ENCODE results near the gene RNF207.

Gene RNF207

DNA sequence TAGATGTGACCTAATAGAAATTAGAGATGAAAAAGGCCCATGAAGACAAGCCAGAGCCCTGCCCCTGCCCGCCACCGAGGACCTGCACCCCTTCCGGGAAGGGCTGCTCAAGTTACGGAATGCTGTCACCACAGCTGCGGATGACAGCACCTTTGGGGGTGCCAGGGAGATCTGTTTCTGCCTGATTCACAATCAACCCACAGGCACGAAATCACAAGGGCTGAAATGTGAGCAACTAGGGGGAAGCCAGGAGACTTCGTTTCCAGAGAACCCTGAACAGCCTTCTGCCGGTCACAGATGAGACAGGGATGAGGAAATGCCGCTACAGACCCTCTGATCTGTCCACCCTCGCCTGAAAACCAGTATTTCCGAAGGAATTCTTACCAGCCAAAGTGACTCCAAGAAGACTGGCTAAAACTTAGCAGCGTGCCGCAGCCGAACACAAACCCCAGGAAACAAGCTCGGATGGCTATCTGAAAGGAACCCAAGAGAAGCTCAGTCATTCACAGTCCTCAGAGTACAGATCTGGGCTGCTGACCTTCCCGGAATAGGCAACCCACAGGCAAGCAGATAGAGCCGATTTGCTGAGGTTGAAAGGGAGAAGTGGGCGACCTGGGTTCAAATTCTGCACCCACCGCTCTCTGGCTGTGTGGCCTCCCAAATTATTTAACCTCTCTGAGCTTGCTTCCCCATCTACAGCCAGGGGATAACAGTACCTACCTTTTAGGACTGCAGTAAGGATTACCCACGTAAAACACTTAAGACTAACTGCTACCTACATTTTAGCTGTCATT, 28.8 kb downstream of the RNF207 start:
- DNase-seq (ENCODE audit: low read depth): no peak

DNA sequence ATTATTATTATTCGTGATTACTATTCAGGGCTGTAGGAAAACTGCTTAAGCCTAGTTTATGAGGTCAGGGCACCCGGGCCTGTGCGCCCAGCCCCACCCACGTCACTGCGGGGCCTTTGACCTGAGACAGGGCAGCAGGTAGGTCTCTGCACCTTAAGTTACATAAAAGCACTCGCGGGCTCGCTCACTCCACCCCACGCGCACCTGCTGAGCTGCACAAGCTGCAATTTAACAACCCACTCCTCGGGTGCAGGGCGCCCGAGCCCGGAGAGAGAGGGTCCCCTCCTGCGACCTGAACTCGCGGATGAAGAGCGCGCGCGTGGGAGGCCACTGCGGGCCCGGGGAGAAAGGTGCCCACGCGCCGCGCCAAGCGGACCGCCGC, 29.4 kb downstream of the RNF207 start:
- DNase-seq (ENCODE audit: low read depth): no peak

DNA sequence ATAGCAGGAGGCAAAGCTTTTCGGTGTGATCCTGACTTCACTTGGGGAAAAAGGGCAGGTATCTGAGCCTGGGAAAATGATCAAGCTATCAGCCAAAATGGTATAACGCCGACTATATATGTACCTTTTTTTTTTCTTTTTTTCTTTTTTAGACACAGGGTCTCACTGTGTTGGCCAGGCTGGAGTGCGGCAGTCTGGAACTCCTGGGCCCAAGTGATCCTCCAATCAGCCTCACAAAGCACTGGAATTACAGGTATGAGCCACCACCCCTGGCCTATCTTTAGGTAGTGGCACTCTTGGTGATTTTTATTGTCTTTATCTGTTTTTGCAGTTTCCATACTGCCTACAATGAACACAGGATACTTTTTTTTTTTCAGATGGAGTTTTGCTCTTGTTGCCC, 31.2 kb downstream of the RNF207 start:
- no peak for DNase-seq (ENCODE audit: low read depth)

DNA sequence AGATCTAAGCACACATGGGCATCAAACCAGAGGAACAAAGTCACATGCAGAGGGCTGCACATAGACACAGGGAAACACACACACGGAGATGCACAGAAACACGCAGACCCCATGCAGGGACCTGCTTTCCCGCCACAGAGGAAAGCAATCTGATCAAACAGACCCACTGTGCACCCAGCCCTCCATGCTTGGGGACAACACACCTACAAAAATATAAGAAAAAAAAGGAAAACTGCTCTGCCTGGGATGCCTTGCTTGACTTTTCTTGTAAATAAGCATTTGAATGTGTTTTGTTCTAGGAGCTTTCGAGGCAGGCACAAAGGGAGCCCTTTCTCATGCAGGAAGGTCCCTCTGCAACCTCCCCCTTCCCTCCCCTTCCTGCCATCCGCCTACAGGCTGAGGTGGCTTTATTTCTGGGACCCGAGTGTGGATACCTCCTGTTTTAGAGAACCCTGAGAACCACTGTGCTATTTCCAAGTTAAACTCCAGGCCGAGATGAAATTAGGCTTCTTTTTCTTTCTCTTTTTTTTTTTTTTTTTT, 33.4 kb downstream of the RNF207 start:
- DNase-seq (ENCODE audit: low read depth): no peak

DNA sequence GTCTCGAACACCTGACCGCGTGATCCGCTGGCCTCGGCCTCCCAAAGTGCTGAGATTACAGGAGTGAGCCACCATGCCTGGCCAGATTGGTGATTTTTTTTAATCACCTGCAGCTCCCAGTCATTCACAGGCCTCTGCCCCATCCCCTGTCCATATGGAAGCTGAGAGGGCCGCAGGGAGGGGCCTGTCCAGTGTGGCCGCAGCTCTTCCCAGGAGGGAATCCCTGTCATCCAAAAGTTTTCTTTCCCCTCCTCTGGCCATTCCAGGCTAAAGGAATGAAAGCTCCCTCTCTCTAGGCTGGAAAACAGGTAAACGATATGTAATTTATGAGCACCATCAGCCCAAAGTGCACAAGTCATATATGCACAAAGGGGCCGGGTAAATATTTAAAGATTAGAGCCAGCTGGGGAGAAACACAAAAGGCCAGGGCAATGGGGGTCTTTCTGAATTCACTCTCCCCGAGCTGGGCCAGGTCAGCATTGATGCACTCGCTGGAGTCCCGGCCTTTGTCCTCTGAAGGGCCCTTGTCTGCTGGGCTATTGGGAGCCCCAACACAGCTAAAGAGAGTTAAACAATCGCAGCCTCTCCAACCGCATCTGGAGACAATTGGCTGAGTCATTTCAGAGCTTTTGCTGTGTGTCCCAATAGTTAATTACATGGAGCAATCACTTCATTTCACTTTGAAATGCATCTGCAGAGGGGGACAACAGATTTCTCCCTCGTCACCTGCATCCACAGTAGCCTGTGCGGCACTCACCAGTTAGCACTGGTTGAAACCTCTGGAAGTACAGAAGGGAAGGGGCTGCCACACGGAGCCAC, 34.2 kb downstream of the RNF207 start:
- no peak for DNase-seq (ENCODE audit: low read depth)

DNA sequence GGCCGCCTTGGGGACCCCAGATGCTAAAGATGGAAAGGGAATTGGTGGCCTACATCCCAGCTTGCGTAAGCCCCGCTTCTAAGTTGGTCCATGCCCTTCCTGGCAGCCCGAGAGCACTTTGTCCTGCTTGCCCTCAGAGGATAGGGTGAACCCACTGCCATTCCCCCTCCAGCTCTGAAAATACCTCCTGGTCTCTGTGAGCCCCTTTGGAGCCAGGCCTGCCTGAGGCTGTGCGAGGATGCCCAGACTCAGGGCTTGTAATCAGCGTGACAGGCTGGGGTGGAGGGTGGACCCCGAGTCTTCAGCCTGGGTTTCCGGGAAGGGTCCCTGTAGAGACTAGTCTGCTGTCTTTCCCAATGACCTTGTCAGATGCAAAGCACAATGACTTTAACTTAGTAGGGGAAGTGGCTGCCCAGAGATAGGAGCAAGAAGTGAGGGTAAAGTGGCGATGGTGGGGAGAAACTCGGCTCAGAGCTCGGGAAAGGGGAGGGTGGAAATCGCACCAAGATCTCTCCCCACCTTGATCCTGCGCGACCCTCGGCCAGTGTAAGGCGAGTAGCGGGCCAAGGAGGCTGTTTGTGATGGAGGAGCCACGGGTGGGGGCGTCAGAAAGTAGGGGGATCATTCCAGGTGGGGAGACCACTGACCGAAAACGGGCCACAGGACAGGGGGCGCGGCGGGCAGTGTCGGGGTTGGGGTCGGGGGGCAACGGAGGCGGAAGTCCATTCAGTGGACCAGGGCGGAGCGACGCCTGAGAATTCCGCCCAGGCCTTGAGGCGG, 35.4 kb downstream of the RNF207 start:
- no peak for DNase-seq (ENCODE audit: low read depth)

DNA sequence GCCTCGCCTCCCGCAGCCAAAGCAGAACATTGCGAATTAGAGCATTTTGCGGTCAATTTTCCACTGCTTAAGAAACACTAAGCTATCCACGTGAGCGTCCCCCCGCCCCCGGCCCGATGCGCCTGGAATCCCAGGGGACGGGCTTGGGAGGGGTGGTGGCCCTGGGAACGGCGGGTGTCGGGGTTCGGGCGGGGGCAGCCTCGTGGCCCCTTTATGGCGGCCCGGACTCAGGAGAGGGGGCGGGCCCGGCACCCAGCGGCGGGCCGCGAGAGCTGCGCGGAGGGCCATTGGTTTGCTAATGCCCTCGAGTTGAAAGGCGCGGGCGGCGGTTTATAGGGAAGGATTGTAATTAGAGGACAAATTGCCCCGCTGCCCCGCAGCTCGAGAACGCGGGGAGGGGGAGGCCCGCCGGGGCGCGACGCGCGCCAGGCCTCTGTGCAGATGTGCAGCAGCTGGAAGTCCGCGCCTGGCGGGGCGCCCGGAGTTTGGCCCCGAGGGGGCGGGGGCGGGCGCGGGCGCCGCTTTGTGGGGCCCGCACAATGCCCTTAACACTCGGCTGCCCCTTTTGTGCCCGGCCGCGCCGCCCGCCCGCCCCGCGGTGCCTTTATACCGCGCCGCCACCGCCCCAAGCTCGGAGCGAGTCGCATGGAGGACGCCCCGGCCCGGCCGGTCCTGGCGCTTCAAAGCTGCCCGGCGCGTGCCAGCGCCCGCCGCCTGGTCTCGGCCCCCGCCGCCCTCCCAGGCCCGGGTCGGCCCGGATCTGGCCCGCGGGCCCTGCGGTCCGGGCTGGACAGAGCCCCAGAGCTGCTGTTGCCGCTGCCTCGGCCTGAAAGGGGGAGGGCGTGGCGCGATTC, 36.2 kb downstream of the RNF207 start:
- no peak for DNase-seq (ENCODE audit: low read depth)

DNA sequence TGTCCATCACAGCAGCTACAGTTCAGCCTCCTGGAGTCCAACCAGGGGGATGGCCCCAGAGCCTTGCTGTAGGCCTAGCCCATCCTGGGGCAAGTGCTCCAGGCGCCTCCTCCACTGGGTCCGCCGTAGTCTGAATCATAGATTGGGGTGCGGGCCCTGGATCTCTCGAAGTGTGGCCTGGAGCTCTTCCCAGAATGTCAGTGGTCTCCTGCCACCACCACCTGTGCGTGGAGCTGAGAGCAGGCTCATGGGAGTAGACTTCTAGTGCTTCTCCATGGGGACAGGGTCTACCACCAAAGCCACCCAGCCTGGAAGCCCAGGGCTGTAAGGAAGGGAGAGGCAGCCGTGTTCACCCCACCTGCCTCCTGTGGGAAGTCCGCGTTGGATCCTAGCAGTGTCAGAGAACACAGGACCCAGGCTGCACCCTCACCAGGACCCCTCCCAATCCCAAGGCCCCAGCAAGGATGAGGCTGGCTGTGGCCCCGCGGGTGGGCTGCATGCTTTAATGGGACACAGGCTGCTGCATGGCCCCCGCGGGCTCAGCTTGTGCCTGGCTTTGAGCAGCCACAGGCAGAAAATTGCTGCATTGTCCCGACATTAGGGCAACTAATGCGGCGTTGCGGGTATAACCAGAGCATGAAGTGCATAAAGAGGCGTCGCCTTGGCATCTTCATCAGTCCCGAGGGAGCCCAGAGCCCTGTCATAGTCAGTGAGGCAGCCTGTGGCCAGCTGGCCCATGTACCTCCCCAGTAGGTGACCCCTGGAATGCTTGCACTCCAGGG, 37.3 kb downstream of the RNF207 start:
- DNase-seq (ENCODE audit: low read depth): no peak

DNA sequence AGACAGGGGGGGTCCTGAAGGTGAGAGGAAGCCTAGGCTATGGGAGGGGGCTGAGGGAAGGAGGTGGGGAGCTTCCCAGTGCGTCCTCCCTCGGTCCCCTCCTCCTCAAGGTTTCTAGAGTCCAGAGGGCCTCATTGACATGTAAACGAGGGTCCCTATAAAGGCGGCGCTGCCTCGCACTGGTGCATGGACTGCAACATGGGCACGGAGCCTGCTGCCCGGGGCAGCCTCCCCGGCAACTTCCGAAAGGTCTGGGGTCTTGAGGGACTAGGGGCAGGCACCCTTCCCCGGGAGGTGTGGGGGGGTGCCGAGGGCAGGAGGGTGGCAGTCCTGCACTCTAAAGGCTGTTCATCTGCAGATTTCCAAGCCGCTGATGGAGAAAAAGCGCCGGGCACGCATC, 38.1 kb downstream of the RNF207 start, which contains the start of gene HES3:
HES3 (plus strand) TSS at position 187 of the 400 bp plus-strand sequence; CDS start at position 374, 187 bp downstream.
- no peak for DNase-seq (ENCODE audit: low read depth)

DNA sequence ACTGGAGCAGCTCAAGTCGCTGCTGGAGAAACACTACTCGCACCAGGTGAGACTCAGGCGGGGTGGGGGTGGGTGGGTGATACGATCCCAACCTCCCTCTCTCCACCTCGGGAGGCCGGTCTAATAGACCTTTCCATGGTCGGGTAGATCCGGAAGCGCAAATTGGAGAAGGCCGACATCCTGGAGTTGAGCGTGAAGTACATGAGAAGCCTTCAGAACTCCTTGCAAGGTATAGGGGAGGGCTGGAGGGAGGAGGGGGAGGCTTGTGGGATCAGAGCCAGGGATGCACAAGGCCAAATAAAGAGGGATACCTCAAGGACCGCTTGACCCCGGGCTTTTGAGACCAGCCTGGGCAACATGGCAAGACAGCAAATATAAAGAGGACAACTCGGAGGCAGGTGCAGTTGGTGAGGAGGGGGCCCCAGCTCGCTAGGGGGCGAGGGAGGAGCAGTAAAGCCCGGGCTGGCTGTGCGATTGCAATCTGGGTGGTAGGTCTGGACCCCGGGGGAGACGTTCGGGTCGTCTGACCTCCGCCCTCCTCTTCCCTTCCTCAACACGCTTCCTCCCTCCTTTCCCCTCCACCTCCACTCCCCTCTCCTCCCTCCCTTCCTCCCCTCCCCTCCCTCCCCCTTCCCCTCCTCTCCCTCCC, 38.6 kb downstream of the RNF207 start:
- no peak for DNase-seq (ENCODE audit: low read depth)

DNA sequence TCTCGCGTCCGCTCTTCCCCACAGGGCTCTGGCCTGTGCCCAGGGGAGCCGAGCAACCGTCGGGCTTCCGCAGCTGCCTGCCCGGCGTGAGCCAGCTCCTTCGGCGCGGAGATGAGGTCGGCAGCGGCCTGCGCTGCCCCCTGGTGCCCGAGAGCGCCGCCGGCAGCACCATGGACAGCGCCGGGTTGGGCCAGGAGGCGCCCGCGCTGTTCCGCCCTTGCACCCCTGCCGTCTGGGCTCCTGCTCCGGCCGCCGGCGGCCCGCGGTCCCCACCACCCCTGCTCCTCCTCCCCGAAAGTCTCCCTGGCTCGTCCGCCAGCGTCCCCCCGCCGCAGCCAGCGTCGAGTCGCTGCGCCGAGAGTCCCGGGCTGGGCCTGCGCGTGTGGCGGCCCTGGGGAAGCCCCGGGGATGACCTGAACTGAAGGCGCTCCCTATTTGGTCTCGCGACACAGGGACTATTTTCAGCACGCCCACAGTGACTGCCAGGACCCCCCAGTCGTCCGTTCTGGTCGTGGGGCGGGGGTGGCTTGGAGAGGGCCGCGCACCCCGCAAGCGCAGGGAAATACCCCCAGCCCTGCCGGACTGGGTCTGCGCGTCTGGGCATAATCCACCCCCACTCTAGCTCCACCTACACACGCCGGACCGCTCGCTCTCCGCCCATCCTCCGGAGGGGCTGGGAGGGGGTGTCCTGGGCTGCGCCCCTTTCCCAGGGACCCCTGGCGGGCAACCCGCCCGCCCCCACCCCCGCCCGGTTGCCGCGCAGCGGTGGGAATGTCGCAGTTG, 39.4 kb downstream of the RNF207 start:
- peak; percentile 57 for DNase-seq (ENCODE audit: low read depth)

DNA sequence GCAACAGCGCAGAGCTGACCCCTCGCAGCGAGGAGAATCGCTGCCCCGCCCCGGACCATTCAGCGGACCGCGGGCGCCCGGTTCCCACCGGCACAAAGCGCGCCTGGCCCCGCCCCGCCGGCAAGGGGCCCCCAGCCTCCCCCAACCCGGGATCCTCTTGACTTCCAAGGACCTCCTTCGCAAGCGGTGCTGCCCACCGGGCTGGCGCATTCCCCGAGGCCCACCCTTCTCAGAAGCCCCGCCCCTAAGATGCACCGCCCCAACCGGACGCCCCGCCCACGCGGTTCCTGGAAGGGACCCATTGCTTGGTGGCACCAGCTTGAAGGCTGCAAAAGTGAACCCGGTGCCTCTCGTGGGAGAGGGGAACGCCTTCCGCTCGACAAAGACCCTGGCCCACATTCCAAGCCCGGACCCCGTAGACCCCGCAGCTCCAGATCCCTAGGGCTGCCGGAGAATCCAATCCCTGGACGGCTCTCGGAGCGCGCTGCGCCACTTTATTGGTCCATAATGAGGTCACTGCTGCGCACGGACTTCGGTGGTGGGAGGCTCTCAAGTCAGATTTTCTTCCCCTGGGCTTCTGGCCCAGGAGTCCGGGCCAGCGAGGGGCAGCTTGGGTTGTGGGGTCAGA, 40.1 kb downstream of the RNF207 start:
- no peak for DNase-seq (ENCODE audit: low read depth)

DNA sequence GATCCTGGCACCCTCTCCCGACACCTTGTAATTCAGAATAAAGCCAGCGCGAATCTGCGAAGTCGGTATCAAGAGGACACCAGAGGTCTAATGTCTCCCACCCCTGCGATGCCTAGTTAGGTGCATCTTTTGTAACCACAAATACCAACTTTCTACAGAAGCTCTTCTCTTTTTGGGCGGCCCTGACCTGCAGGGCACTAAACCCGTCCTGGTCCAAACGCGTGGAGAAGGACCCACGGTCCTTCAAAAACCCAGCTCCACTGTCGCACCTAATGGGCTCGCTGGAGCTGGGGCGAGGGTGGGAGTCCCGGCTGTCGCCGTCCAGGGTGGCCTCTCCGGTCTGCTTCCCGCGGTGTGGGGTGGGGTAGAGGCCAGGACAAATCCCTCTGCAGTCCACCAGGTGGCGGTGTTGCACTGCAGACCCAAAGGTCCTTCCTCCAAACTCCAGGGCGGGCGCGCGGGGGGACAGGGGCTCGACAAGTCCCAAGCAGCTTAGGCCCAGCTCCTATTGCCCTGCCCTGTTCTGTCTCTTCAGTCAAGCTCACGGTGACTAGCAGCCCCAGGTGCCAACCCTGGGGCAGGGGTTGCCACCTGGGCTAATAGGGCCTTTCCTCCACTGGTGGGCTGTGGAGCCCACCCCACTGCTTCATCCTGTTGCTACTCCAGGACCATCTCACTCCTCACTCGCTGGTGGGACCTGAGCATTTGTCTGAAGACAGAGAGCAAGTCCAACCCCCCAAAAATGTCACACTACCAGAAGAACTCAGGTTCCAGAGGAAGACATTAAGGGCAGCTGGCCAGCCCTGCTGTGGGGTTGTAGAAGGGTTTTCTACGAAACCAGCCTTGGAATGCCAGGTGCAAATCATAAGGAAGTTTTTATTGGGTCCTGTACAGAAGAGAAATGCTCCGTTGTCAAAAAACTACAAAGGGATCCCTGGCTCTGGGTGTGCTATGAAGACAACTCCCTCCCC, 40.9 kb downstream of the RNF207 start:
- peak; percentile 55 for DNase-seq (ENCODE audit: low read depth)

DNA sequence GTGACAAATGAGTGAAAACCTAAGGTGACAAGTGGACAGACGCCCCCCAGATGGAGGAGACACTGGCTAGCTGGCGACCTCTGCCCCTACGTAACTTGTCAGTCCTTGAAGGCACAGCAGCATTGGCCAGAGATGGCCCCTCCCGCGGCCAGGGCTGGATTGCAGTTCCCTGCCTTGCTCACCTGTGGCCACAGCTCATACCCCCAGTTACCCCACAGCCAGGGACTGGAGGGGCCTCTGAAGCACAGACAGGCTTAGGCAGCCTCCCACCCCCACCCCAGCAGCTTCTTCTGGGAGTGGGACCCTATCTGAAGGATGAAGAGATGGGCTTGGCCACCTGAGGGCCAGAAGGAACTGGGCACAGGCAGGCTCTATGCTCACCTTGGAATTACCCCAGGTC, 41.7 kb downstream of the RNF207 start:
- no peak for DNase-seq (ENCODE audit: low read depth)

DNA sequence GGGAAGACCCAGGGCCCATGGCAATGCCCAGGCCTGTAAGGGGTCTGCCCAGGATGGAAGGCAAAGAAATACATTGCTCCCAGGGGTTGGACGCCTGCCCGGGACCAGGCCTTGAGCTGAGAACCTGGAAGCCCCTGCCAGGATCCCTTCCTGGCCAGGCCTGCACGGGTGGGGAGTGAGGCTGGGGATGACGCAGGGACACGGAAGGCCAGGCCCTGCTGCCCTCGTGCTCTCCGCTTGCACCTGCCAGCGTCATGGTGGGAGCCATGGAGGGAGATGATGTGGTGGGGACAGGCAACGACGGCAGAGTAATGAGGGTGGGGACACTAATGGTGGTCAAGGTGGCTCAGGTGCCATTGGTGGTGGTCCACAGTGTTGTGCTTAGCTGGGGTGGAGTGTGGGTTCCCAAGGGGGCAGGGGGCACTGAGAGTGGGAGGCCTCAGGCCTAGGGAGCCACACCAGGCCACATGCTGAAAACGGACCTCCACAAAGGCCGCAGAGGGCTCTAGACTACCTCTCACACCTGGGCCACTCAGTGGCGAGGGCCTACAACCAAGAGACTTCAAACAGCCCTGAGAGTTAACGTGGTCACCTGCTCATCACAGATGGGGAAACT, 42.4 kb downstream of the RNF207 start:
- DNase-seq (ENCODE audit: low read depth): no peak

DNA sequence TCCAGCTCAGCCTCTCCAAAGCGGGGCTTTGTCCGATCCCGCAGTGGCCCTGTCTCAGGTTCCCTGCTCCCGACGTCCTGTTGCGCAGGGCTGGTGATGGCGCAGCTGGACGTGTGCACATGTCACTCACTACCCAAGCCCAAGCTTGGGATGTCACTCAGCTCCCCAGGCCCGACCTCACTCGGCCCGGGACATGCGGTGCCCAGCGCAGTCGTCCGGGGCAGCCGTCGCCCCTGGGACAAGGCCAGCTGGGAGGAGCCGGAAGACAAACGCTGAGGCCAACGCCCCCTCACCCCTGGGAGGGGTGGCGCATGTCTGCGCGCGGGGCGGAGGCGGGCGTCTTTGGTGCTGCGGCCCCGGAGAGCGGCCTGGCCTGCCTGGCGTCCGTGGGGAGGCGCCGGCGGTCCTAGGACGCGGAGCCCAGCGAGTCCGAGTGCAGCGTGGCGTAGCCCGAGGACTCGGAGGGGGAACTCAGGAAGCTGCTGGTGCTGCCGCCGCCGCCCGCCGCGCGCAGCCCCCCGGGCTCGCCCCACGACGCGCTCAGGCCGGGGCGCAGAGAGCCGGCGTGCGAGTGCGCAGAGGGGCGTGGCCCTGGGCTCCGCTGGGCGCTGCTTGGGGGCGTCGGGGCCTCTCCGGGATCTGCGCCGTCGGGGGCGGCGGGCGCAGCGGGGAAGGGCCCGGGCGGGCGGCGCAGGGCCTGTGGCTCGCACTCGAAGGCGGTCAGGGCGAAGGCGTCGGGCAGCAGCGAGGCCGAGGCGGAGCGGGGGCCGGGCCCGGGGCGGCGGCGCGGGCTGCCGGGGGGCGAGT, 43.2 kb downstream of the RNF207 start:
- no peak for DNase-seq (ENCODE audit: low read depth)
